Mesendoderm (in vitro differentiated cells): ENCODE measurements around the gene RHEX.

Experiments used
- DNase-seq: peaks from one replicate; pipeline ENCODE4 v3.0.0; 2013
- H2AK5ac ChIP-seq: 2 replicates; pipeline ENCODE4 v1.6.1; 2013; ENCODE audit warnings: low read length, inconsistent platforms
- H2BK120ac ChIP-seq: 2 replicates; pipeline ENCODE4 v1.6.1; 2013; ENCODE audit warnings: low read depth, mild to moderate bottlenecking, low read length, moderate library complexity, mixed read lengths
- H2BK15ac ChIP-seq: replicated peaks from 2 replicates; pipeline ENCODE4 v1.6.1; 2013; ENCODE audit warnings: low read depth, mild to moderate bottlenecking, moderate library complexity
- H2BK5ac ChIP-seq: 2 replicates; pipeline ENCODE4 v1.6.1; 2013; ENCODE audit warnings: low read length, inconsistent platforms
- H3K18ac ChIP-seq: 2 replicates; pipeline ENCODE4 v1.6.1; 2013; ENCODE audit warnings: mild to moderate bottlenecking, low read length, mixed read lengths
- H3K23ac ChIP-seq: one replicate; pipeline ENCODE4 v1.6.1; 2013; ENCODE audit warnings: low read length
- H3K27ac ChIP-seq: 2 replicates; pipeline ENCODE4 v1.5.1; 2013; ENCODE audit warnings: low read depth, mild to moderate bottlenecking, inconsistent platforms, low read length, moderate library complexity
- H3K27me3 ChIP-seq: 2 replicates; pipeline ENCODE4 v1.6.1; 2013; ENCODE audit warnings: low read length, control low read depth, mild to moderate bottlenecking, inconsistent platforms; ENCODE audit not compliant: insufficient read depth, poor library complexity
- H3K36me3 ChIP-seq: 2 replicates; pipeline ENCODE4 v1.6.1; 2013; ENCODE audit warnings: low read length, inconsistent platforms; ENCODE audit not compliant: control insufficient read depth, insufficient read depth
- H3K4ac ChIP-seq: one replicate; pipeline ENCODE4 v1.6.1; 2013; ENCODE audit warnings: low read depth, mild to moderate bottlenecking, low read length, moderate library complexity
- H3K4me1 ChIP-seq: 2 replicates; pipeline ENCODE4 v1.6.1; 2013; ENCODE audit warnings: low read depth, low read length, inconsistent platforms; ENCODE audit not compliant: control insufficient read depth
- H3K4me2 ChIP-seq: 2 replicates; pipeline ENCODE4 v1.6.1; 2013; ENCODE audit warnings: low read length
- H3K4me3 ChIP-seq: 2 replicates; pipeline ENCODE4 v1.5.1; 2013; ENCODE audit warnings: mild to moderate bottlenecking, low read length
- H3K56ac ChIP-seq: one replicate; pipeline ENCODE4 v1.6.1; 2013; ENCODE audit warnings: low read length
- H3K79me1 ChIP-seq: 2 replicates; pipeline ENCODE4 v1.6.1; 2013; ENCODE audit warnings: low read length, inconsistent platforms
- H3K79me2 ChIP-seq: 2 replicates; pipeline ENCODE4 v1.6.1; 2013; ENCODE audit warnings: mild to moderate bottlenecking, low read length; ENCODE audit not compliant: control insufficient read depth, insufficient read depth
- H3K9ac ChIP-seq: 2 replicates; pipeline ENCODE4 v1.6.1; 2013; ENCODE audit warnings: low read length, inconsistent platforms
- H4K5ac ChIP-seq: one replicate; pipeline ENCODE4 v1.6.1; 2013; ENCODE audit warnings: low read length
- H4K8ac ChIP-seq: one replicate; pipeline ENCODE4 v1.6.1; 2013; ENCODE audit warnings: low read depth, mild to moderate bottlenecking, control low read depth, low read length, moderate library complexity
- WGBS: extraction: QIAGEN DNeasy Blood & Tissue Kit; methylation state at CpG from one replicate; pipeline ENCODE4 v1.1.7; 2013; ENCODE audit warnings: low lambda C conversion rate, missing lambda C conversion rate; ENCODE audit not compliant: insufficient coverage; ENCODE audit errors: extremely low coverage; 5-methylcytosine and 5-hydroxymethylcytosine counted together

Gene RHEX

GRCh38 chr1:206040328-206040727 is 12.6 kb upstream of the RHEX start:
- Histone ChIP-seq H2BK120ac (no peak overlapping the region), H3K36me3 (no peaks in the 10 kb centered on the region), H3K18ac (no peak overlapping the region), H2AK5ac (no peak overlapping the region), H3K27me3 (no peaks in the 10 kb centered on the region), H3K23ac (no peak overlapping the region), H3K79me2 (no peaks in the 10 kb centered on the region), H3K27ac (no peak overlapping the region), H3K4ac (no peak overlapping the region), H3K9ac (no peak overlapping the region), H3K79me1 (no peaks in the 10 kb centered on the region), H4K8ac (no peak overlapping the region), H3K4me3 (no peak overlapping the region), H2BK5ac (no peak overlapping the region), H4K5ac (no peak overlapping the region), H3K4me2 (no peak overlapping the region), H3K4me1 (no peaks in the 10 kb centered on the region), H3K56ac (no peak overlapping the region), H2BK15ac (no peak overlapping the region)
- WGBS: no CpG with 5 or more reads among the region's 5 CpGs
- DNase-seq: no peak

- Histone ChIP-seq H3K56ac (no peak overlapping the region), H3K27me3 (no peaks in the 10 kb centered on the region), H4K8ac (no peak overlapping the region), H3K79me2 (no peaks in the 10 kb centered on the region), H3K36me3 (no peaks in the 10 kb centered on the region), H3K4me1 (no peaks in the 10 kb centered on the region), H2BK5ac (no peak overlapping the region), H4K5ac (no peak overlapping the region), H2BK15ac (no peak overlapping the region), H3K9ac (no peak overlapping the region), H2BK120ac (no peak overlapping the region), H3K79me1 (no peaks in the 10 kb centered on the region), H3K18ac (no peak overlapping the region), H3K27ac (no peak overlapping the region), H3K4me3 (no peak overlapping the region), H3K4ac (no peak overlapping the region), H2AK5ac (no peak overlapping the region), H3K4me2 (no peak overlapping the region), H3K23ac (no peak overlapping the region)
- WGBS: no CpG with 5 or more reads among the region's 7 CpGs
- peak; percentile 79 for DNase-seq
Measured at GRCh38 chr1:206041640-206042039, 11.3 kb upstream of the RHEX start.

- no peak overlapping the region for H3K56ac ChIP-seq
- H3K4ac ChIP-seq: no peak overlapping the region
- no CpG with 5 or more reads among the region's 4 CpGs for whole genome bisulfite sequencing
- no peaks in the 10 kb centered on the region for H3K79me1 ChIP-seq
- H2AK5ac ChIP-seq: no peak overlapping the region
- no peaks in the 10 kb centered on the region for H3K79me2 ChIP-seq
- no peaks in the 10 kb centered on the region for H3K36me3 ChIP-seq
- no peak overlapping the region for H4K8ac ChIP-seq
- no peak overlapping the region for H3K27ac ChIP-seq
- H3K27me3 ChIP-seq: no peaks in the 10 kb centered on the region
- no peak overlapping the region for H2BK120ac ChIP-seq
- H3K9ac ChIP-seq: no peak overlapping the region
- H2BK15ac ChIP-seq: no peak overlapping the region
- H3K4me3 ChIP-seq: no peak overlapping the region
- no peaks in the 10 kb centered on the region for H3K4me1 ChIP-seq
- no peak overlapping the region for H3K4me2 ChIP-seq
- no peak for DNase-seq
- no peak overlapping the region for H2BK5ac ChIP-seq
- no peak overlapping the region for H3K18ac ChIP-seq
- H3K23ac ChIP-seq: no peak overlapping the region
- H4K5ac ChIP-seq: no peak overlapping the region
Measured at GRCh38 chr1:206047271-206047670, 5.7 kb upstream of the RHEX start.

GRCh38 chr1:206048582-206048981 is 4.4 kb upstream of the RHEX start:
- Histone ChIP-seq H3K79me1 (no peaks in the 10 kb centered on the region), H3K79me2 (no peaks in the 10 kb centered on the region), H3K4me3 (no peak overlapping the region), H3K18ac (no peak overlapping the region), H2BK15ac (no peak overlapping the region), H3K27me3 (no peaks in the 10 kb centered on the region), H4K5ac (no peak overlapping the region), H3K36me3 (no peaks in the 10 kb centered on the region), H3K4ac (no peak overlapping the region), H3K27ac (no peak overlapping the region), H3K4me2 (no peak overlapping the region), H3K23ac (no peak overlapping the region), H4K8ac (no peak overlapping the region), H3K4me1 (no peaks in the 10 kb centered on the region), H2BK5ac (no peak overlapping the region), H3K56ac (no peak overlapping the region), H3K9ac (no peak overlapping the region), H2BK120ac (no peak overlapping the region), H2AK5ac (no peak overlapping the region)
- no CpG with 5 or more reads among the region's 6 CpGs for WGBS
- DNase-seq: no peak

GRCh38 chr1:206049293-206049692 is 3.7 kb upstream of the RHEX start:
- Histone ChIP-seq H3K4me1 (no peaks in the 10 kb centered on the region), H2AK5ac (no peak overlapping the region), H2BK15ac (no peak overlapping the region), H3K4me3 (no peak overlapping the region), H4K5ac (no peak overlapping the region), H4K8ac (no peak overlapping the region), H3K79me2 (no peaks in the 10 kb centered on the region), H3K18ac (no peak overlapping the region), H3K27ac (no peak overlapping the region), H3K9ac (no peak overlapping the region), H3K79me1 (no peaks in the 10 kb centered on the region), H3K23ac (no peak overlapping the region), H3K4me2 (no peak overlapping the region), H2BK5ac (no peak overlapping the region), H2BK120ac (no peak overlapping the region), H3K36me3 (no peaks in the 10 kb centered on the region), H3K27me3 (no peaks in the 10 kb centered on the region), H3K4ac (no peak overlapping the region), H3K56ac (no peak overlapping the region)
- no peak for DNase-seq

GRCh38 chr1:206049919-206050600 is 2.9 kb upstream of the RHEX start:
- no peak overlapping the region for H3K4ac ChIP-seq
- no peak overlapping the region for H2BK120ac ChIP-seq
- no CpG with 5 or more reads among the region's 3 CpGs for WGBS
- no peak overlapping the region for H3K4me2 ChIP-seq
- H3K23ac ChIP-seq: no peak overlapping the region
- H2AK5ac ChIP-seq: no peak overlapping the region
- H3K27ac ChIP-seq: no peak overlapping the region
- no peaks in the 10 kb centered on the region for H3K27me3 ChIP-seq
- H4K5ac ChIP-seq: no peak overlapping the region
- no peaks in the 10 kb centered on the region for H3K79me2 ChIP-seq
- H3K4me3 ChIP-seq: no peak overlapping the region
- H3K4me1 ChIP-seq: no peaks in the 10 kb centered on the region
- H3K9ac ChIP-seq: no peak overlapping the region
- H4K8ac ChIP-seq: no peak overlapping the region
- H2BK5ac ChIP-seq: no peak overlapping the region
- no peaks in the 10 kb centered on the region for H3K79me1 ChIP-seq
- no peaks in the 10 kb centered on the region for H3K36me3 ChIP-seq
- H3K18ac ChIP-seq: no peak overlapping the region
- no peak for DNase-seq
- no peak overlapping the region for H3K56ac ChIP-seq
- no peak overlapping the region for H2BK15ac ChIP-seq
